HG03039 (cell line): ENCODE data around the gene MEDAG.

Experiments used
- ATAC-seq: cut with Tn5 transposase; IDR thresholded peaks from one replicate; pipeline ENCODE4 v1.9.1; 2021; ENCODE audit warnings: mild to moderate bottlenecking, moderate library complexity; ENCODE audit not compliant: unreplicated experiment

Gene MEDAG

GRCh38 chr13:30872685-30873461 lies 33.2 kb upstream of the MEDAG start:
- no peak for ATAC-seq

GRCh38 chr13:30873499-30873898 lies 32.6 kb upstream of the MEDAG start:
- ATAC-seq, result no peak

GRCh38 chr13:30874111-30874510 lies 32.0 kb upstream of the MEDAG start:
- ATAC-seq, result no peak

GRCh38 chr13:30874561-30874960 lies 31.5 kb upstream of the MEDAG start:
- no peak for ATAC-seq

- ATAC-seq, result no peak
Observed at GRCh38 chr13:30877335-30877734, 28.7 kb upstream of the MEDAG start.

GRCh38 chr13:30880151-30880855 lies 25.8 kb upstream of the MEDAG start:
- no peak for ATAC-seq

- ATAC-seq, result no peak
Observed at GRCh38 chr13:30880856-30881155, 25.3 kb upstream of the MEDAG start.

GRCh38 chr13:30881191-30881651 lies 24.9 kb upstream of the MEDAG start:
- no peak for ATAC-seq

- no peak for ATAC-seq
Observed at GRCh38 chr13:30882026-30882850, 23.8 kb upstream of the MEDAG start.

- no peak for ATAC-seq
Observed at GRCh38 chr13:30882996-30883766, 22.9 kb upstream of the MEDAG start.

- ATAC-seq, result no peak
Observed at GRCh38 chr13:30884543-30884942, 21.5 kb upstream of the MEDAG start.

GRCh38 chr13:30889196-30889690 lies 16.8 kb upstream of the MEDAG start:
- ATAC-seq, result no peak

- ATAC-seq, result no peak
Observed at GRCh38 chr13:30892966-30893365, 13.1 kb upstream of the MEDAG start.

- ATAC-seq, result no peak
Observed at GRCh38 chr13:30895773-30896172, 10.3 kb upstream of the MEDAG start.

- ATAC-seq, result no peak
Observed at GRCh38 chr13:30898070-30898469, 8.0 kb upstream of the MEDAG start.

- no peak for ATAC-seq
Observed at GRCh38 chr13:30898678-30899241, 7.3 kb upstream of the MEDAG start.

GRCh38 chr13:30900436-30900835 lies 5.6 kb upstream of the MEDAG start:
- ATAC-seq, result no peak

GRCh38 chr13:30900952-30901749 lies 4.9 kb upstream of the MEDAG start:
- ATAC-seq, result no peak

GRCh38 chr13:30904043-30904442 lies 2.0 kb upstream of the MEDAG start:
- no peak for ATAC-seq
